Fibroblast of lung (primary cell): ENCODE data around the gene GPRIN3. TPM values are rescaled to one million over a fixed set of nuclear protein-coding genes. Genes with fewer than 3 reads are reported as not detected.

Experiments
- DNase-seq, 2 donors: peaks; one replicate each; pipeline versions ENCODE4 v3.0.0 to v3.0.0-alpha.2; 2010; ENCODE audit warnings: low read depth in 2 of 2
- H2AFZ ChIP-seq: 2 replicates; pipeline ENCODE4 v1.5.1; 2012; ENCODE audit warnings: low read length, control low read depth, inconsistent platforms
- H3K27ac ChIP-seq: 2 replicates; pipeline ENCODE4 v1.5.1; 2011; ENCODE audit warnings: low read length, control low read depth; ENCODE audit not compliant: insufficient read depth
- H3K27me3 ChIP-seq: 2 replicates; pipeline ENCODE4 v1.5.1; 2011; ENCODE audit warnings: mild to moderate bottlenecking, low read length; ENCODE audit not compliant: control insufficient read depth, insufficient read depth
- H3K36me3 ChIP-seq: 2 replicates; pipeline ENCODE4 v1.5.1; 2011; ENCODE audit warnings: low read length; ENCODE audit not compliant: control insufficient read depth, insufficient read depth
- H3K4me1 ChIP-seq: 2 replicates; pipeline ENCODE4 v1.5.1; 2011; ENCODE audit warnings: low read length; ENCODE audit not compliant: control insufficient read depth, insufficient read depth; ENCODE audit errors: extremely low read depth
- H3K4me2 ChIP-seq: 2 replicates; pipeline ENCODE4 v1.5.1; 2011; ENCODE audit warnings: low read length, control low read depth; ENCODE audit not compliant: insufficient read depth; ENCODE audit errors: extremely low read depth
- H3K4me3 ChIP-seq, 4 experiments: fragments of 200-600 bp in 1 of 4; sonication (generic) in 1 of 4; replicated peaks in 1 of 4; 2 replicates each; pipeline ENCODE4 v1.5.1; 2011 to 2016; ENCODE audit warnings: low read length in 4 of 4, low read depth in 3 of 4, mild to moderate bottlenecking in 3 of 4, control low read depth in 2 of 4, inconsistent platforms in 1 of 4, mixed read lengths in 1 of 4; ENCODE audit not compliant: insufficient read depth in 1 of 4; ENCODE audit errors: control extremely low read depth in 1 of 4
- H3K79me2 ChIP-seq: 2 replicates; pipeline ENCODE4 v1.5.1; 2012; ENCODE audit warnings: mild to moderate bottlenecking, low read length, inconsistent platforms; ENCODE audit not compliant: control insufficient read depth, insufficient read depth
- H3K9ac ChIP-seq: 2 replicates; pipeline ENCODE4 v1.5.1; 2011; ENCODE audit warnings: mild to moderate bottlenecking, low read length, control low read depth; ENCODE audit not compliant: insufficient read depth
- H3K9me3 ChIP-seq: 2 replicates; pipeline ENCODE4 v1.5.1; 2012; ENCODE audit warnings: low read depth, low read length; ENCODE audit not compliant: control insufficient read depth, insufficient read depth
- H4K20me1 ChIP-seq: 2 replicates; pipeline ENCODE4 v1.5.1; 2011; ENCODE audit warnings: low read length; ENCODE audit not compliant: control insufficient read depth, insufficient read depth; ENCODE audit errors: extremely low read depth
- EZH2 ChIP-seq: IDR thresholded peaks from 2 replicates; pipeline ENCODE4 v1.5.1; 2012; ENCODE audit warnings: low read length, control low read depth, mild to moderate bottlenecking; ENCODE audit errors: missing control alignments
- polyA plus RNA-seq, 2 donors: library from polyadenylated mRNA; depleted of rRNA in 1 of 2; stranded (reverse) in 1 of 2; unstranded in 1 of 2; fragments of >200 nt; gene quantifications; 2 replicates each; pipeline ENCODE4 v1.2.1, GENCODE V29; 2011 to 2012; ENCODE audit warnings: missing spikeins in 1 of 2
- total RNA-seq: library from RNA; depleted of rRNA; stranded (reverse); fragments of >200 nt; gene quantifications from 2 replicates; pipeline ENCODE4 v1.2.1, GENCODE V29; 2014
- TF ChIP-seq, protein P1 (sequence below), 2 donors: IDR thresholded peaks in 1 of 2; conservative IDR thresholded peaks in 1 of 2; 1 replicate in 1 of 2; 2 replicates in 1 of 2; pipeline ENCODE4 v1.5.1; 2011 to 2012; ENCODE audit warnings: low read length in 2 of 2, control low read depth in 1 of 2, inconsistent platforms in 1 of 2, low read depth in 1 of 2, mild to moderate bottlenecking in 1 of 2

The GPRIN3 gene
- total and polyA plus RNA-seq, 2 donors (not counting 1 experiment from before 2014, with no cell fraction given) = under 0.01 to 0.01 TPM

GRCh38 chr4:89249716-89250361 lies 57.8 kb downstream of the GPRIN3 start:
- Histone ChIP-seq H3K27ac (no peak overlapping the region), H4K20me1 (no peaks in the 10 kb centered on the region), H3K79me2 (no peaks in the 10 kb centered on the region), H2AFZ (no peak overlapping the region), H3K9ac (no peak overlapping the region), H3K27me3 (no peaks in the 10 kb centered on the region), H3K4me3 (no peak overlapping the region), H3K9me3 (no peaks in the 10 kb centered on the region), H3K36me3 (no peaks in the 10 kb centered on the region), H3K4me1 (no peaks in the 10 kb centered on the region), H3K4me2 (no peak overlapping the region)
- no peak for TF ChIP-seq EZH2
- TF ChIP-seq, protein P1, sequence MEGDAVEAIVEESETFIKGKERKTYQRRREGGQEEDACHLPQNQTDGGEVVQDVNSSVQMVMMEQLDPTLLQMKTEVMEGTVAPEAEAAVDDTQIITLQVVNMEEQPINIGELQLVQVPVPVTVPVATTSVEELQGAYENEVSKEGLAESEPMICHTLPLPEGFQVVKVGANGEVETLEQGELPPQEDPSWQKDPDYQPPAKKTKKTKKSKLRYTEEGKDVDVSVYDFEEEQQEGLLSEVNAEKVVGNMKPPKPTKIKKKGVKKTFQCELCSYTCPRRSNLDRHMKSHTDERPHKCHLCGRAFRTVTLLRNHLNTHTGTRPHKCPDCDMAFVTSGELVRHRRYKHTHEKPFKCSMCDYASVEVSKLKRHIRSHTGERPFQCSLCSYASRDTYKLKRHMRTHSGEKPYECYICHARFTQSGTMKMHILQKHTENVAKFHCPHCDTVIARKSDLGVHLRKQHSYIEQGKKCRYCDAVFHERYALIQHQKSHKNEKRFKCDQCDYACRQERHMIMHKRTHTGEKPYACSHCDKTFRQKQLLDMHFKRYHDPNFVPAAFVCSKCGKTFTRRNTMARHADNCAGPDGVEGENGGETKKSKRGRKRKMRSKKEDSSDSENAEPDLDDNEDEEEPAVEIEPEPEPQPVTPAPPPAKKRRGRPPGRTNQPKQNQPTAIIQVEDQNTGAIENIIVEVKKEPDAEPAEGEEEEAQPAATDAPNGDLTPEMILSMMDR (conservative IDR thresholded peaks at IDR 0.05 in 1 of 2, IDR thresholded peaks at IDR 0.05 in 1 of 2; ENCODE audit: low read depth in 1 of 2, low read length in 2 of 2) = no peak
- DNase-seq = no peak

GRCh38 chr4:89249313-89249712 lies 58.3 kb downstream of the GPRIN3 start:
- Histone ChIP-seq H3K9me3 (no peaks in the 10 kb centered on the region), H3K27ac (no peak overlapping the region), H3K27me3 (no peaks in the 10 kb centered on the region), H2AFZ (no peak overlapping the region), H3K79me2 (no peaks in the 10 kb centered on the region), H3K4me1 (no peaks in the 10 kb centered on the region), H3K4me3 (no peak overlapping the region), H3K9ac (no peak overlapping the region), H4K20me1 (no peaks in the 10 kb centered on the region), H3K4me2 (peak overlapping the region; percentile 23), H3K36me3 (no peaks in the 10 kb centered on the region)
- TF ChIP-seq, protein P1 (conservative IDR thresholded peaks at IDR 0.05 in 1 of 2, IDR thresholded peaks at IDR 0.05 in 1 of 2; ENCODE audit: low read depth in 1 of 2, low read length in 2 of 2) = no peak
- TF ChIP-seq EZH2 = no peak
- DNase-seq = no peak

- Histone ChIP-seq H4K20me1 (no peaks in the 10 kb centered on the region), H3K4me1 (no peaks in the 10 kb centered on the region)
These were observed 58.7 kb downstream of the GPRIN3 start for GRCh38 chr4:89248879-89249281.

More at GRCh38 chr4:89248879-89249281, 58.7 kb downstream of the GPRIN3 start:
- H3K79me2 ChIP-seq = no peaks in the 10 kb centered on the region
- H3K27me3 ChIP-seq = no peaks in the 10 kb centered on the region
- H3K27ac ChIP-seq = no peak overlapping the region
- no peak overlapping the region for H3K4me3 ChIP-seq
- H3K36me3 ChIP-seq = no peaks in the 10 kb centered on the region
- H2AFZ ChIP-seq = no peak overlapping the region
- peak overlapping the region; percentile 23 for H3K4me2 ChIP-seq
- DNase-seq = no peak
- H3K9ac ChIP-seq = no peak overlapping the region
- no peak for TF ChIP-seq EZH2
- TF ChIP-seq, protein P1 (conservative IDR thresholded peaks at IDR 0.05 in 1 of 2, IDR thresholded peaks at IDR 0.05 in 1 of 2; ENCODE audit: low read depth in 1 of 2, low read length in 2 of 2) = no peak
- H3K9me3 ChIP-seq = no peaks in the 10 kb centered on the region
